WTC11 (cell line): ENCODE measurements around the gene PTPRS.

Experiments used
- CTCF ChIP-seq: fragments of 200-600 bp; IDR thresholded peaks from 2 replicates; pipeline ENCODE4 v1.8.0; 2022; ENCODE audit warnings: antibody characterized with exemption
- ESRRA ChIP-seq: sonication (generic); formaldehyde crosslinking; IDR thresholded peaks from 2 replicates; pipeline ENCODE4 v1.8.1; 2022; ENCODE audit warnings: mild to moderate bottlenecking, missing genetic modification reagents, borderline replicate concordance
- FOXJ3 ChIP-seq: sonication (generic); formaldehyde crosslinking; IDR thresholded peaks from 2 replicates; pipeline ENCODE4 v1.9.0; 2021; ENCODE audit warnings: missing genetic modification reagents, mild to moderate bottlenecking, borderline replicate concordance
- FOXP4 ChIP-seq: sonication (generic); formaldehyde crosslinking; IDR thresholded peaks from 2 replicates; pipeline ENCODE4 v1.8.0; 2022; ENCODE audit warnings: mild to moderate bottlenecking, missing genetic modification reagents
- JUN ChIP-seq: sonication (generic); formaldehyde crosslinking; IDR thresholded peaks from 2 replicates; pipeline ENCODE4 v1.8.0; 2023; ENCODE audit warnings: mild to moderate bottlenecking, missing genetic modification reagents
- MAX ChIP-seq: sonication (generic); formaldehyde crosslinking; IDR thresholded peaks from 2 replicates; pipeline ENCODE4 v1.8.0; 2022; ENCODE audit warnings: mild to moderate bottlenecking, missing genetic modification reagents
- NR1H2 ChIP-seq: sonication (generic); formaldehyde crosslinking; IDR thresholded peaks from 2 replicates; pipeline ENCODE4 v1.9.0; 2021; ENCODE audit warnings: mild to moderate bottlenecking, moderate library complexity, missing genetic modification reagents
- SMAD3 ChIP-seq: sonication (generic); formaldehyde crosslinking; IDR thresholded peaks from 2 replicates; pipeline ENCODE4 v1.8.0; 2022; ENCODE audit warnings: missing genetic modification reagents, mild to moderate bottlenecking, borderline replicate concordance
- TF ChIP-seq, protein P1 (sequence below): sonication (generic); formaldehyde crosslinking; IDR thresholded peaks from 2 replicates; pipeline ENCODE4 v1.8.0; 2022; ENCODE audit warnings: mild to moderate bottlenecking, missing genetic modification reagents
- TF ChIP-seq, protein P2 (sequence below): sonication (generic); formaldehyde crosslinking; conservative IDR thresholded peaks from 2 replicates; pipeline ENCODE4 v1.8.1; 2022; ENCODE audit warnings: mild to moderate bottlenecking, missing genetic modification reagents

DNA sequence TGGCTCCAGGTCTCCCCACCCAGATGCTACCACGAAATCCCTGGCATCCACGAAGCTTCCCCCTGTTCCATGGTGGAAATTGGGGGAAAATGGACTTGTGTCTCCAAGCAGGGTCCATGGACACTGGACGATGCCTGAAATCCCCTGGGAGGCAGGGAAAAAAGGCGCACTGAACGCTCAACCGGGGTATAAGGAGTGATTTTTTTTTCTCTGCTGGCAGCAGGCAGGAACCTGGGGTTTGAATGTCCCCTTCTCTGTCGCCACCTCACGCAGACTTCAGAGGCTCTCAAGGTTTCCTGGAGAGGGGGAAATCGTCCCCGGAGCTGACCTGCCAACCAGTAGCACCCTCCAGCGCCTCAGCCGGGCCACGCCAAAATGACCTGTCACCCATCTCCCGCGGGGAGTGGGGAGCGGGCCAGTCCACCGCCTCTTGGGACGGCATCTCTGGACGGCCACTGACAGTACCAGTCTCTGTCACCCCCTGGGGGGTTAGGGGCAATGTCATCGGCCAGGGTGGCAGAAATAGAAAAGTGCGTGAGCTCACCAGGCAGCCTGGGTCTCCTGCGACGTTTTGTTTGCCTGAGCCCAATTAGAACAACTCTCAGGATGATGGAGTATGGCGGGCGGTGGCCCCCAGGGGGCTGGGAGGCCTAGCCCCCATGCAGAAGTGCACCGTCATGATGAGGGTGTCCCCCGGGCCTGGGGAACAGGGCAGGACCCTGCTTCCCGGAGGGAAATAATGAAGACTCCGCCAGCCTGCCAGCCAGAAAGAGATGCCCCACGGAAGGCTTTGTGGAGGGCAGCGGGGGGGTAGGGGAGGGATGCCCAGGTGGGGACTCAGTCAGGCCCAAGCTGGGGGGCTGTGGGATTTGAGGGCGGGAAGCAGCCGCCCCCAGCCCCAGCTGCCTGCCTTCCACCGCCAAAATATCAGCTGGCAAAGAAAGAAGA lies 2.6 kb downstream of the PTPRS start:
- TF ChIP-seq MAX (CRISPR knock-in tag) (no peak), NR1H2 (CRISPR knock-in tag) (no peak), CTCF (no peak), FOXJ3 (no peak), ESRRA (CRISPR knock-in tag) (no peak), JUN (CRISPR knock-in tag) (no peak), SMAD3 (CRISPR knock-in tag) (no peak), FOXP4 (no peak)
- TF ChIP-seq, protein P1, sequence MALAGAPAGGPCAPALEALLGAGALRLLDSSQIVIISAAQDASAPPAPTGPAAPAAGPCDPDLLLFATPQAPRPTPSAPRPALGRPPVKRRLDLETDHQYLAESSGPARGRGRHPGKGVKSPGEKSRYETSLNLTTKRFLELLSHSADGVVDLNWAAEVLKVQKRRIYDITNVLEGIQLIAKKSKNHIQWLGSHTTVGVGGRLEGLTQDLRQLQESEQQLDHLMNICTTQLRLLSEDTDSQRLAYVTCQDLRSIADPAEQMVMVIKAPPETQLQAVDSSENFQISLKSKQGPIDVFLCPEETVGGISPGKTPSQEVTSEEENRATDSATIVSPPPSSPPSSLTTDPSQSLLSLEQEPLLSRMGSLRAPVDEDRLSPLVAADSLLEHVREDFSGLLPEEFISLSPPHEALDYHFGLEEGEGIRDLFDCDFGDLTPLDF (CRISPR knock-in tag) = no peak
- TF ChIP-seq, protein P2, sequence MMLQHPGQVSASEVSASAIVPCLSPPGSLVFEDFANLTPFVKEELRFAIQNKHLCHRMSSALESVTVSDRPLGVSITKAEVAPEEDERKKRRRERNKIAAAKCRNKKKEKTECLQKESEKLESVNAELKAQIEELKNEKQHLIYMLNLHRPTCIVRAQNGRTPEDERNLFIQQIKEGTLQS (CRISPR knock-in tag) = no peak
